GM19455 (cell line): ENCODE results near the gene TRUB2.

Source experiments
- ATAC-seq: cut with Tn5 transposase; IDR thresholded peaks from one replicate; pipeline ENCODE4 v1.9.1; 2021; ENCODE audit not compliant: unreplicated experiment

Gene TRUB2

GRCh38 chr9:128271112-128271511 is 51.1 kb downstream of the TRUB2 start:
- ATAC-seq = no peak

- ATAC-seq = no peak
These were observed 55.2 kb downstream of the TRUB2 start for GRCh38 chr9:128266868-128267590.

GRCh38 chr9:128265348-128265847 is 56.8 kb downstream of the TRUB2 start:
- ATAC-seq = no peak

GRCh38 chr9:128262687-128263086 is 59.6 kb downstream of the TRUB2 start:
- ATAC-seq = no peak

- ATAC-seq = no peak
These were observed 61.9 kb downstream of the TRUB2 start for GRCh38 chr9:128260340-128260739.

- ATAC-seq = no peak
These were observed 63.1 kb downstream of the TRUB2 start for GRCh38 chr9:128259156-128259555.

- no peak for ATAC-seq
These were observed 63.9 kb downstream of the TRUB2 start for GRCh38 chr9:128258326-128258725.

- no peak for ATAC-seq
These were observed 64.3 kb downstream of the TRUB2 start for GRCh38 chr9:128257907-128258306.

GRCh38 chr9:128257086-128257825 is 65.0 kb downstream of the TRUB2 start:
- ATAC-seq = no peak
